ENCODE measurements around the gene QRICH2. TPM values are rescaled to one million over a fixed set of nuclear protein-coding genes. Genes with fewer than 3 reads are reported as not detected.
A peak's percentile ranks its signal among the peaks of the same experiment; 100 is the strongest.
"Not testable (repeated sequence)": the region's sequence is repeated elsewhere in the genome, so short reads cannot be mapped to it uniquely, and the experiment has no call there.

The QRICH2 gene
- total RNA-seq, 1 donor from 2014 or later: 11.7 TPM

DNA sequence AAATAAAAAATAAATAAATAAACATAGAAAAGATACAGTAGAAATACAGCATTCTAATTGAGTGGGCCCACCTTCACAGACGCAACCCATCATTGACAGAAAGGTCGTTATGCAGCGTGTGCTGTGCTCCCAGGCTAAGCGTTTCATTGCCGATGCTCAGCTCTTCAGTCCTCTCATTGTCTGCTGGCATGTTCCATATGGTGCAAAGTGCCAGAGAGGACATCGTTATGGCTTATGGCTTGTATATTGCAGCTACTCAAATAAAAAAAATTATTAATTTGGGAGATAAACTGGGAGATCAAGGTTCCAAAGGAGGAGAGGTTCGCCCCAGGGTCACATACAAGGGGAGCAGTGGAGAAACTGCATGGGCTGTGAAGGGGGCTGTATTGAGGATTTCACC, 54.2 kb downstream of the QRICH2 start:
- H3K4me3 Mint-ChIP-seq: no peak overlapping the region

DNA sequence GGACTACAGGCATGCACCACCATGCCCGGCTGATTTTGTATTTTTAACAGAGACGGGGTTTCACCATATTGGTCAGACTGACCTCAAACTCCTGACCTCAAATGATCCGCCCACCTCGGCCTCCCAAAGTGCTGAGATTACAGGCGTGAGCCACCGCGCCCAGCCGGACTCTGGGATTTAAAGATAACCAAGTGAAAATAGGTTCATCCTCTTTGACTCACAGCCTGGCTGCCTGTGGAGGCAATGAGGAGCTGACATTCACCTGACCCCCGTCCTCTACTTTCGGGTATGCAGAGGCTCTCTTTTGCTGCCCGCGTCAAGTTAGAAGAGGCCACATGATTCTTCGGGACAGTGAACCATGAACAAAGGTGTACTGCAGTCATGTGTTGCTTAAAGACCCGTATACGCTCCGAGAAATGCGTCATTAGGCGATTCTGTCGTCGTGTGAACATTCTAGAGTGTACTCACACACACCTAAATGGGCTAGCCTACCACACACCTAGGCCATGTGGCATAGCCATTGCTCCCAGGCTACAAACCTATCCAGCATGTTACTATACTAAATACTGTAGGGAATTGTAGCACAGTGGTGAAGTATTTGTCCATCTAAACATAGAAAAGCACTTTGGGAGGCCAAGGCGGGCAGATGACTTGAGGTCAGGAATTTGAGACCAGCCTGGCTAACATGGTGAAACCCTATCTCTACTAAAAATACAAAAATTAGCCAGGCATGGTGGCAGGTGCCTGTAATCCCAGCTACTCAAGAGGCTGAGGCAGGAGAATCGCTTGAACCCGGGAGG, 54.9 kb downstream of the QRICH2 start:
- not testable (repeated sequence) for H3K27me3 Mint-ChIP-seq; H3K9me3 Mint-ChIP-seq; H3K4me3 Mint-ChIP-seq; H3K27ac Mint-ChIP-seq; DNase-seq (ENCODE audit: extremely low spot score, unreplicated experiment); H3K36me3 Mint-ChIP-seq
- peaks cover 22% of the 10 kb centered on the region for H3K4me1 Mint-ChIP-seq (ENCODE audit: unreplicated experiment)

More for the DNA sequence above, 54.2 kb downstream of the QRICH2 start:
- Mint-ChIP-seq H3K36me3 (no peaks in the 10 kb centered on the region), H3K9me3 (no peaks in the 10 kb centered on the region), H3K27ac (no peak overlapping the region), H3K4me1 (ENCODE audit: unreplicated experiment) (peaks cover 25% of the 10 kb centered on the region), H3K27me3 (no peaks in the 10 kb centered on the region)
- TF ChIP-seq, protein P1, sequence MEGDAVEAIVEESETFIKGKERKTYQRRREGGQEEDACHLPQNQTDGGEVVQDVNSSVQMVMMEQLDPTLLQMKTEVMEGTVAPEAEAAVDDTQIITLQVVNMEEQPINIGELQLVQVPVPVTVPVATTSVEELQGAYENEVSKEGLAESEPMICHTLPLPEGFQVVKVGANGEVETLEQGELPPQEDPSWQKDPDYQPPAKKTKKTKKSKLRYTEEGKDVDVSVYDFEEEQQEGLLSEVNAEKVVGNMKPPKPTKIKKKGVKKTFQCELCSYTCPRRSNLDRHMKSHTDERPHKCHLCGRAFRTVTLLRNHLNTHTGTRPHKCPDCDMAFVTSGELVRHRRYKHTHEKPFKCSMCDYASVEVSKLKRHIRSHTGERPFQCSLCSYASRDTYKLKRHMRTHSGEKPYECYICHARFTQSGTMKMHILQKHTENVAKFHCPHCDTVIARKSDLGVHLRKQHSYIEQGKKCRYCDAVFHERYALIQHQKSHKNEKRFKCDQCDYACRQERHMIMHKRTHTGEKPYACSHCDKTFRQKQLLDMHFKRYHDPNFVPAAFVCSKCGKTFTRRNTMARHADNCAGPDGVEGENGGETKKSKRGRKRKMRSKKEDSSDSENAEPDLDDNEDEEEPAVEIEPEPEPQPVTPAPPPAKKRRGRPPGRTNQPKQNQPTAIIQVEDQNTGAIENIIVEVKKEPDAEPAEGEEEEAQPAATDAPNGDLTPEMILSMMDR (conservative IDR thresholded peaks at IDR 0.05): no peak
- DNase-seq (ENCODE audit: extremely low spot score, unreplicated experiment): no peak

DNA sequence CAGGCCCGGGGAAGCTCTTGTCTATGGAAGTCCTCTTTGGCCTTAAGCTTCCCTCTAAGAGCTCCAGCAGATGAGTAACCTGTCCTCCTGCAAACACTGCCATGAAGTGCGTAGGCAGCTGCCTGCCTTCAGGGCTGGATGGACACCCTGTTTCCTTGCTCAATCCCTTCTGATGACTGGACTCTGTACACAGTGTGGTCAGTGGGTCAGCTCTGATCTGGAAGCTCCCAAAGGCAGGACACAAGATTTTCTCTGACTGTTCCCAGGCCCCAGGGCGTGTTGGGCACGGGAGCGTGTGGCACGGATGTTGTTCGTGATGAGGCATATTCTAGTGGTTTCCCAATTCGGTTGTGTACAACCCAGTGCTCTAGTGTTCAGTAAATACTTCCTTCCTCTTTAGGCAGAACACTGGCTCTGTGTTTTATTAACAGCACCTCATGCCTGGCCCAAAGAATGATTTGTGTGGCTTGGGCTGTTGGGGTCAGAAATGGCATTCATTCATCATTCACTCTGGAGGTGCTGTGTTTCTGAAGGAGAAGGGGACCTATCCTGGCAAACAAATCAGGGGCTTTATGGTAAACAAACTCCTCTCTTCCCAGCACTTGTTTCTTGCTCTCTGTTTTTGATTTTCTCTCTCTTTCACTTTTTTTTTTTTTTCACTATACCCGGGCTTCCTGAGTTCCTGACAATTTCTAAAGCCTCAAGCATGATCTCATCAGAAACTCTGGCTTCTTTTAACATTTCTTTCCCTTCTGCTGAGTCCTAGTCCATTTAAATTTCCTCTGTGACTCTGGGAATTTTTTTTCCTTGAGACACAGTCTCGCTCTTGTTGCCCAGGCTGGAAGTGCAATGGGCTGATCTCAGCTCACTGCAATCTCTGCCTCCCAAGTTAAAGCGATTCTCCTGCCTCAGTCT, 55.8 kb downstream of the QRICH2 start:
- Mint-ChIP-seq H3K9me3 (no peaks in the 10 kb centered on the region), H3K36me3 (no peaks in the 10 kb centered on the region), H3K4me3 (peak overlapping the region; percentile 9), H3K27ac (peak overlapping the region; percentile 73), H3K4me1 (ENCODE audit: unreplicated experiment) (peaks cover 22% of the 10 kb centered on the region), H3K27me3 (no peaks in the 10 kb centered on the region)
- TF ChIP-seq, protein P1 (conservative IDR thresholded peaks at IDR 0.05): no peak
- no peak for DNase-seq (ENCODE audit: extremely low spot score, unreplicated experiment)

DNA sequence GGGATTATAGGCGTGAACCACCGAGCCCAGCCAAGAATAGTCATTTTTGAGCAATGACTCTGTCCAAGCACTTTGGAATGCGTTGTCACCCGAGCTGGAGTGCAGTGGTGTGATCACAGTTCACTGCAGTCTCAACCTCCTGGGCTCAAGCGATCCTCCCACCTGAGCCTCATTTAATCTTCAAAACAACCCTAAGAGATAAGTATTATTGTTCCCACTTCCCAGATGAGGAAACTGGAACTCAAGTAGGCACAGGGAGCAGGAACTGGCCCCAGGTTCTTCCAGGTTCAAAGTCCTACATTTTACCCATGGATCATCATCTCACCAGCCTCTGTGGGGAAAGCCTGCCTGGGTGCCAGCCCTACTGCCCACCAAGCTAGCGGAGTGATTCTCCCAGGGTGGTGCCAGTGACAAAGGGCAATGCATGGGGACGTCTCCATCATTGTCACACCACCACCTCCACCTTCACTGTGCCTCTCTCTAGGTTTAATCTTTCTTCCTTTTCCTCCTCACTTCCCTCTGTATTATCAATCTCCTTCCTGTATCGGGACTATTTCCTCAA, 56.5 kb downstream of the QRICH2 start:
- no peaks in the 10 kb centered on the region for H3K27me3 Mint-ChIP-seq
- H3K9me3 Mint-ChIP-seq: no peaks in the 10 kb centered on the region
- H3K4me1 Mint-ChIP-seq (ENCODE audit: unreplicated experiment): peaks cover 24% of the 10 kb centered on the region
- no peaks in the 10 kb centered on the region for H3K36me3 Mint-ChIP-seq
- H3K4me3 Mint-ChIP-seq: no peak overlapping the region
- no peak for DNase-seq (ENCODE audit: extremely low spot score, unreplicated experiment)
- peak overlapping the region; percentile 73 for H3K27ac Mint-ChIP-seq
- TF ChIP-seq, protein P1 (conservative IDR thresholded peaks at IDR 0.05): no peak

DNA sequence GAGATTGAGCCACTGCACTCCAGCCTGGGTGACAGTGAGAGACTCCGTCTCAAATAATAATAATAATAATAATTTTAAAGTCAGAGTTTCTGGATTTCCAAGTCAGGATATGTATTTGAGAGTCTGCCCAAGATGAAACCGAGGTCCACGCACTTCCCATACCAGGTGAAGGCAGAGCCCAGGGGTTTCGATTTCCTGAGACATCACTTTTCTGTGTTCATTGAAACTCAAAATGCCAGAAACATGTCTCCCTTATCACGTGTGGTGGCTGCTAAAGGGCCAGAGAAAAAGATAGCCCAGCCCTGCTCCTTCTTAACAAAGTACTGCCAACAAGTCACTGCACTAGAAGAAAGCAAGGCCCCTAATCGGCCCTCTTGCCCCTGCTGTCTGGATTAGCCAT, 57.9 kb downstream of the QRICH2 start:
- H3K27me3 Mint-ChIP-seq: no peaks in the 10 kb centered on the region
- H3K9me3 Mint-ChIP-seq: no peaks in the 10 kb centered on the region
- TF ChIP-seq, protein P1 (conservative IDR thresholded peaks at IDR 0.05): no peak
- no peaks in the 10 kb centered on the region for H3K36me3 Mint-ChIP-seq
- H3K27ac Mint-ChIP-seq: no peak overlapping the region
- no peak for DNase-seq (ENCODE audit: extremely low spot score, unreplicated experiment)
- no peak overlapping the region for H3K4me3 Mint-ChIP-seq
- H3K4me1 Mint-ChIP-seq (ENCODE audit: unreplicated experiment): peaks cover 25% of the 10 kb centered on the region
